ENCODE data around the gene S100B. TPM values are rescaled to one million over a fixed set of nuclear protein-coding genes. Genes with fewer than 3 reads are reported as not detected.
A peak's percentile ranks its signal among the peaks of the same experiment; 100 is the strongest.

The S100B gene
- polyA plus RNA-seq, 4 donors, result 4.3 to 14.2 (median 4.5) TPM; not detected in 1

GRCh38 chr21:46603228-46603627 is 1.7 kb downstream of the S100B start:
- Histone ChIP-seq H3K9me3 (ENCODE audit: control insufficient read depth in 2 of 2, insufficient read depth in 1 of 2, low read depth in 1 of 2, low read length in 1 of 2) (no peaks in the 10 kb centered on the region), H3K4me3 (ENCODE audit: low read depth in 1 of 3, low read length in 3 of 3) (no peak overlapping the region), H3K27me3 (ENCODE audit: control insufficient read depth in 3 of 3, insufficient read depth in 3 of 3, low read length in 3 of 3) (no peaks in the 10 kb centered on the region), H3K27ac (ENCODE audit: low read depth in 1 of 3, low read length in 2 of 3) (no peak overlapping the region), H3K4me1 (ENCODE audit: control insufficient read depth in 3 of 3, insufficient read depth in 2 of 3, low read depth in 1 of 3, low read length in 2 of 3) (no peaks in the 10 kb centered on the region), H3K36me3 (ENCODE audit: control insufficient read depth in 3 of 3, insufficient read depth in 2 of 3, low read depth in 1 of 3, low read length in 3 of 3) (no peaks in the 10 kb centered on the region)
- whole genome bisulfite sequencing, 3 donors, result 38 to 47% (median 46%) methylated on average over 7 to 9 of the region's 9 CpGs
- FAIRE-seq, result no peak
- DNase-seq, result no peak

- FAIRE-seq, result no peak
- Histone ChIP-seq H3K27me3 (ENCODE audit: control insufficient read depth in 3 of 3, insufficient read depth in 3 of 3, low read length in 3 of 3) (no peaks in the 10 kb centered on the region), H3K9me3 (ENCODE audit: control insufficient read depth in 2 of 2, insufficient read depth in 1 of 2, low read depth in 1 of 2, low read length in 1 of 2) (no peaks in the 10 kb centered on the region), H3K4me3 (ENCODE audit: low read depth in 1 of 3, low read length in 3 of 3) (no peak overlapping the region), H3K4me1 (ENCODE audit: control insufficient read depth in 3 of 3, insufficient read depth in 2 of 3, low read depth in 1 of 3, low read length in 2 of 3) (no peaks in the 10 kb centered on the region), H3K27ac (ENCODE audit: low read depth in 1 of 3, low read length in 2 of 3) (no peak overlapping the region), H3K36me3 (ENCODE audit: control insufficient read depth in 3 of 3, insufficient read depth in 2 of 3, low read depth in 1 of 3, low read length in 3 of 3) (no peaks in the 10 kb centered on the region)
- DNase-seq, result no peak
- 51 to 68% (median 56%) methylated on average over 9 of the region's 9 CpGs for WGBS, 3 donors
These were observed 3.9 kb downstream of the S100B start for GRCh38 chr21:46600978-46601377.

- Histone ChIP-seq H3K4me3 (ENCODE audit: low read depth in 1 of 3, low read length in 3 of 3) (no peak overlapping the region), H3K4me1 (ENCODE audit: control insufficient read depth in 3 of 3, insufficient read depth in 2 of 3, low read depth in 1 of 3, low read length in 2 of 3) (no peaks in the 10 kb centered on the region), H3K36me3 (ENCODE audit: control insufficient read depth in 3 of 3, insufficient read depth in 2 of 3, low read depth in 1 of 3, low read length in 3 of 3) (no peaks in the 10 kb centered on the region), H3K9me3 (ENCODE audit: control insufficient read depth in 2 of 2, insufficient read depth in 1 of 2, low read depth in 1 of 2, low read length in 1 of 2) (no peaks in the 10 kb centered on the region), H3K27me3 (ENCODE audit: control insufficient read depth in 3 of 3, insufficient read depth in 3 of 3, low read length in 3 of 3) (no peaks in the 10 kb centered on the region), H3K27ac (ENCODE audit: low read depth in 1 of 3, low read length in 2 of 3) (no peak overlapping the region)
- DNase-seq (no peak), FAIRE-seq (no peak)
- 49 to 69% (median 58%) methylated on average over 5 of the region's 5 CpGs for WGBS, 3 donors
These were observed 4.6 kb downstream of the S100B start for GRCh38 chr21:46600305-46600704.

GRCh38 chr21:46598581-46599572 is 6.0 kb downstream of the S100B start:
- DNase-seq, result peak in 1 of 2 donors; percentile 17
- FAIRE-seq, result no peak

GRCh38 chr21:46597896-46598343 is 7.0 kb downstream of the S100B start:
- Histone ChIP-seq H3K27me3 (ENCODE audit: control insufficient read depth in 3 of 3, insufficient read depth in 3 of 3, low read length in 3 of 3) (no peaks in the 10 kb centered on the region), H3K4me1 (ENCODE audit: control insufficient read depth in 3 of 3, insufficient read depth in 2 of 3, low read depth in 1 of 3, low read length in 2 of 3) (no peaks in the 10 kb centered on the region), H3K36me3 (ENCODE audit: control insufficient read depth in 3 of 3, insufficient read depth in 2 of 3, low read depth in 1 of 3, low read length in 3 of 3) (no peaks in the 10 kb centered on the region), H3K27ac (ENCODE audit: low read depth in 1 of 3, low read length in 2 of 3) (no peak overlapping the region), H3K4me3 (ENCODE audit: low read depth in 1 of 3, low read length in 3 of 3) (no peak overlapping the region), H3K9me3 (ENCODE audit: control insufficient read depth in 2 of 2, insufficient read depth in 1 of 2, low read depth in 1 of 2, low read length in 1 of 2) (peaks cover 0 to 15% of the 10 kb centered on the region in 2 donors)
- 89 to 94% (median 90%) methylated on average over 20 of the region's 20 CpGs for WGBS, 3 donors
- no peak for DNase-seq
- FAIRE-seq, result no peak

More at GRCh38 chr21:46598581-46599572, 6.0 kb downstream of the S100B start:
- H3K4me3 ChIP-seq (ENCODE audit: low read depth in 1 of 3, low read length in 3 of 3), result no peak overlapping the region
- H3K9me3 ChIP-seq (ENCODE audit: control insufficient read depth in 2 of 2, insufficient read depth in 1 of 2, low read depth in 1 of 2, low read length in 1 of 2), result peaks cover 0 to 12% of the 10 kb centered on the region in 2 donors
- H3K4me1 ChIP-seq (ENCODE audit: control insufficient read depth in 3 of 3, insufficient read depth in 2 of 3, low read depth in 1 of 3, low read length in 2 of 3), result no peaks in the 10 kb centered on the region
- H3K27me3 ChIP-seq (ENCODE audit: control insufficient read depth in 3 of 3, insufficient read depth in 3 of 3, low read length in 3 of 3), result no peaks in the 10 kb centered on the region
- no peaks in the 10 kb centered on the region for H3K36me3 ChIP-seq (ENCODE audit: control insufficient read depth in 3 of 3, insufficient read depth in 2 of 3, low read depth in 1 of 3, low read length in 3 of 3)
- WGBS, 3 donors, result 80 to 83% (median 81%) methylated on average over 38 of the region's 38 CpGs
- no peak overlapping the region for H3K27ac ChIP-seq (ENCODE audit: low read depth in 1 of 3, low read length in 2 of 3)

GRCh38 chr21:46597031-46597430 is 7.9 kb downstream of the S100B start:
- Histone ChIP-seq H3K4me3 (ENCODE audit: low read depth in 1 of 3, low read length in 3 of 3) (no peak overlapping the region), H3K36me3 (ENCODE audit: control insufficient read depth in 3 of 3, insufficient read depth in 2 of 3, low read depth in 1 of 3, low read length in 3 of 3) (no peaks in the 10 kb centered on the region), H3K27me3 (ENCODE audit: control insufficient read depth in 3 of 3, insufficient read depth in 3 of 3, low read length in 3 of 3) (no peaks in the 10 kb centered on the region), H3K4me1 (ENCODE audit: control insufficient read depth in 3 of 3, insufficient read depth in 2 of 3, low read depth in 1 of 3, low read length in 2 of 3) (no peaks in the 10 kb centered on the region), H3K9me3 (ENCODE audit: control insufficient read depth in 2 of 2, insufficient read depth in 1 of 2, low read depth in 1 of 2, low read length in 1 of 2) (peaks cover 0 to 21% of the 10 kb centered on the region in 2 donors), H3K27ac (ENCODE audit: low read depth in 1 of 3, low read length in 2 of 3) (no peak overlapping the region)
- DNase-seq (no peak), FAIRE-seq (no peak)
- WGBS, 3 donors, result 86 to 92% (median 86%) methylated on average over 8 of the region's 8 CpGs

GRCh38 chr21:46596201-46596600 is 8.7 kb downstream of the S100B start:
- H3K4me1 ChIP-seq (ENCODE audit: control insufficient read depth in 3 of 3, insufficient read depth in 2 of 3, low read depth in 1 of 3, low read length in 2 of 3), result no peaks in the 10 kb centered on the region
- H3K27me3 ChIP-seq (ENCODE audit: control insufficient read depth in 3 of 3, insufficient read depth in 3 of 3, low read length in 3 of 3), result no peaks in the 10 kb centered on the region
- H3K9me3 ChIP-seq (ENCODE audit: control insufficient read depth in 2 of 2, insufficient read depth in 1 of 2, low read depth in 1 of 2, low read length in 1 of 2), result peaks cover 0 to 22% of the 10 kb centered on the region in 2 donors
- DNase-seq (no peak), FAIRE-seq (no peak)
- H3K36me3 ChIP-seq (ENCODE audit: control insufficient read depth in 3 of 3, insufficient read depth in 2 of 3, low read depth in 1 of 3, low read length in 3 of 3), result no peaks in the 10 kb centered on the region
- H3K27ac ChIP-seq (ENCODE audit: low read depth in 1 of 3, low read length in 2 of 3), result no peak overlapping the region
- 91 to 100% (median 100%) methylated on average over 1 of the region's 1 CpG for WGBS, 3 donors
- H3K4me3 ChIP-seq (ENCODE audit: low read depth in 1 of 3, low read length in 3 of 3), result no peak overlapping the region

GRCh38 chr21:46594276-46594675 is 10.6 kb downstream of the S100B start:
- no peak overlapping the region for H3K27ac ChIP-seq (ENCODE audit: low read depth in 1 of 3, low read length in 2 of 3)

More at GRCh38 chr21:46594276-46594675, 10.6 kb downstream of the S100B start:
- FAIRE-seq, result no peak
- 74 to 84% (median 75%) methylated on average over 8 of the region's 8 CpGs for WGBS, 3 donors
- H3K27me3 ChIP-seq (ENCODE audit: control insufficient read depth in 3 of 3, insufficient read depth in 3 of 3, low read length in 3 of 3), result no peaks in the 10 kb centered on the region
- no peak overlapping the region for H3K4me3 ChIP-seq (ENCODE audit: low read depth in 1 of 3, low read length in 3 of 3)
- peaks cover 0 to 22% of the 10 kb centered on the region in 2 donors for H3K9me3 ChIP-seq (ENCODE audit: control insufficient read depth in 2 of 2, insufficient read depth in 1 of 2, low read depth in 1 of 2, low read length in 1 of 2)
- no peaks in the 10 kb centered on the region for H3K36me3 ChIP-seq (ENCODE audit: control insufficient read depth in 3 of 3, insufficient read depth in 2 of 3, low read depth in 1 of 3, low read length in 3 of 3)
- no peak for DNase-seq
- no peaks in the 10 kb centered on the region for H3K4me1 ChIP-seq (ENCODE audit: control insufficient read depth in 3 of 3, insufficient read depth in 2 of 3, low read depth in 1 of 3, low read length in 2 of 3)

Data from small intestine (tissue), 7 donors.